GM23248 (cell line): Measurements from ENCODE around the gene LOXL1. TPM values are rescaled to one million over a fixed set of nuclear protein-coding genes. Genes with fewer than 3 reads are reported as not detected.

ENCODE experiments used
- DNase-seq: peaks from one replicate; pipeline ENCODE4 v3.0.0-alpha.2; 2015
- H2AFZ ChIP-seq: fragments of 200-600 bp; sonication (generic); 2 replicates; pipeline ENCODE4 v1.6.1; 2016; ENCODE audit warnings: antibody characterized with exemption
- H3F3A ChIP-seq: fragments of 200-600 bp; sonication (generic); 2 replicates; pipeline ENCODE4 v1.6.1; 2016; ENCODE audit warnings: mild to moderate bottlenecking, antibody characterized with exemption, mixed run types; ENCODE audit not compliant: insufficient read depth
- H3K27ac ChIP-seq: fragments of 200-600 bp; sonication (generic); 2 replicates; pipeline ENCODE4 v1.5.1; 2016; ENCODE audit warnings: mild to moderate bottlenecking
- H3K27me3 ChIP-seq: fragments of 200-600 bp; sonication (generic); replicated peaks from 2 replicates; pipeline ENCODE4 v1.6.1; 2016; ENCODE audit warnings: mild to moderate bottlenecking; ENCODE audit not compliant: insufficient read depth
- H3K36me3 ChIP-seq: fragments of 200-600 bp; sonication (generic); 2 replicates; pipeline ENCODE4 v1.6.1; 2016; ENCODE audit warnings: low read depth, mild to moderate bottlenecking
- H3K4me1 ChIP-seq: fragments of 200-600 bp; sonication (generic); 2 replicates; pipeline ENCODE4 v1.6.1; 2016; ENCODE audit warnings: mild to moderate bottlenecking; ENCODE audit not compliant: insufficient read depth
- H3K4me2 ChIP-seq: fragments of 200-600 bp; sonication (generic); one replicate; pipeline ENCODE4 v1.6.1; 2016; ENCODE audit warnings: mild to moderate bottlenecking; ENCODE audit not compliant: unreplicated experiment
- H3K4me3 ChIP-seq: fragments of 200-600 bp; sonication (generic); 2 replicates; pipeline ENCODE4 v1.5.1; 2016; ENCODE audit warnings: mild to moderate bottlenecking
- H3K79me2 ChIP-seq: fragments of 200-600 bp; sonication (generic); 2 replicates; pipeline ENCODE4 v1.6.1; 2016; ENCODE audit warnings: mild to moderate bottlenecking; ENCODE audit not compliant: insufficient read depth
- H3K9ac ChIP-seq: fragments of 200-600 bp; sonication (generic); 2 replicates; pipeline ENCODE4 v1.6.1; 2016; ENCODE audit warnings: mild to moderate bottlenecking
- H3K9me2 ChIP-seq: fragments of 200-600 bp; sonication (generic); 2 replicates; pipeline ENCODE4 v1.6.1; 2016; ENCODE audit warnings: mixed run types, mild to moderate bottlenecking, moderate library complexity; ENCODE audit not compliant: insufficient read depth
- H3K9me3 ChIP-seq: fragments of 200-600 bp; sonication (generic); one replicate; pipeline ENCODE4 v1.6.1; 2017; ENCODE audit warnings: low read depth
- H4K20me1 ChIP-seq: fragments of 200-600 bp; sonication (generic); 2 replicates; pipeline ENCODE4 v1.6.0; 2016; ENCODE audit not compliant: insufficient read depth
- EZH2 ChIP-seq: fragments of 200-600 bp; sonication (generic); IDR thresholded peaks from 2 replicates; pipeline ENCODE4 v1.6.1; 2018; ENCODE audit warnings: antibody characterized with exemption, mild to moderate bottlenecking; ENCODE audit not compliant: insufficient read depth, poor library complexity, severe bottlenecking
- EZH2phosphoT487 ChIP-seq: fragments of 200-600 bp; sonication (generic); IDR thresholded peaks from 2 replicates; pipeline ENCODE4 v1.6.1; 2018; ENCODE audit warnings: antibody characterized with exemption, moderate library complexity, mild to moderate bottlenecking, low read depth; ENCODE audit not compliant: insufficient read depth
- WGBS, 2 experiments: methylation state at CpG; one replicate each; pipeline ENCODE4 v1.1.6; 2015 to 2017; ENCODE audit warnings: low lambda C conversion rate in 2 of 2, low coverage in 1 of 2; ENCODE audit errors: missing lambda C conversion rate in 2 of 2; 5-methylcytosine and 5-hydroxymethylcytosine counted together
- in situ Hi-C: fragments of 300-500 bp; cut with MboI; formaldehyde crosslinking; loops from 2 replicates; pipeline ENCODE4 v1.15.0; 2020
- polyA plus RNA-seq: library from polyadenylated mRNA; unstranded; fragments of >200 nt; fragmentation: Nextera tagmentation; extraction: Ambion mirVana; gene quantifications from 2 replicates; pipeline ENCODE4 v1.2.1, GENCODE V29; 2016
- total RNA-seq: library from RNA; depleted of rRNA; stranded (reverse); fragments of >200 nt; shearing (Covaris generic); gene quantifications from 2 replicates; pipeline ENCODE4 v1.2.3, GENCODE V29; 2014

LOXL1 gene
- total and polyA plus RNA-seq, 2 experiments from 2014 or later: 401 to 540 TPM

- TF ChIP-seq EZH2phosphoT487 (no peak), EZH2 (no peak)
- Histone ChIP-seq H4K20me1 (no peaks in the 10 kb centered on the region), H3K9me2 (no peaks in the 10 kb centered on the region), H3K9me3 (no peaks in the 10 kb centered on the region), H3K27ac (no peak overlapping the region), H3K4me1 (no peaks in the 10 kb centered on the region), H3K36me3 (no peaks in the 10 kb centered on the region), H2AFZ (no peak overlapping the region), H3K27me3 (peaks cover 15% of the 10 kb centered on the region), H3K4me2 (no peak overlapping the region), H3K9ac (no peak overlapping the region), H3K79me2 (no peaks in the 10 kb centered on the region), H3K4me3 (no peak overlapping the region), H3F3A (no peaks in the 10 kb centered on the region)
- in situ Hi-C loops: no loop called here
- DNase-seq: no peak
- 27 to 35% methylated on average over 3 of the region's 3 CpGs for WGBS, 2 experiments
These were observed 42.1 kb upstream of the LOXL1 start for GRCh38 chr15:73884159-73884558.

- no peaks in the 10 kb centered on the region for H3K79me2 ChIP-seq
- H3K27ac ChIP-seq: no peak overlapping the region
- H3K4me1 ChIP-seq: no peaks in the 10 kb centered on the region
- DNase-seq: no peak
- no peaks in the 10 kb centered on the region for H3F3A ChIP-seq
- H4K20me1 ChIP-seq: no peaks in the 10 kb centered on the region
- WGBS, 2 experiments: 60 to 69% methylated on average over 9 of the region's 9 CpGs
- no peak overlapping the region for H3K9ac ChIP-seq
- no peaks in the 10 kb centered on the region for H3K9me2 ChIP-seq
- H3K27me3 ChIP-seq: peaks cover 29% of the 10 kb centered on the region
- in situ Hi-C loops: no loop called here
- H3K4me2 ChIP-seq: no peak overlapping the region
- no peaks in the 10 kb centered on the region for H3K36me3 ChIP-seq
- no peak overlapping the region for H2AFZ ChIP-seq
- no peak overlapping the region for H3K4me3 ChIP-seq
- TF ChIP-seq EZH2: no peak
- TF ChIP-seq EZH2phosphoT487: no peak
- H3K9me3 ChIP-seq: no peaks in the 10 kb centered on the region
These were observed 40.1 kb upstream of the LOXL1 start for GRCh38 chr15:73885954-73886700.

- Histone ChIP-seq H3K9me2 (no peaks in the 10 kb centered on the region), H3K27ac (no peak overlapping the region), H3K27me3 (peaks cover 29% of the 10 kb centered on the region), H3K79me2 (no peaks in the 10 kb centered on the region), H4K20me1 (no peaks in the 10 kb centered on the region), H3F3A (no peaks in the 10 kb centered on the region), H3K4me1 (no peaks in the 10 kb centered on the region), H3K4me2 (no peak overlapping the region), H3K4me3 (no peak overlapping the region), H3K9ac (no peak overlapping the region), H2AFZ (no peak overlapping the region), H3K9me3 (no peaks in the 10 kb centered on the region), H3K36me3 (no peaks in the 10 kb centered on the region)
- 41 to 62% methylated on average over 4 to 5 of the region's 5 CpGs for WGBS, 2 experiments
- no peak for DNase-seq
- in situ Hi-C loops: no loop called here
- TF ChIP-seq EZH2: no peak
- TF ChIP-seq EZH2phosphoT487: no peak
These were observed 39.4 kb upstream of the LOXL1 start for GRCh38 chr15:73886717-73887345.

GRCh38 chr15:73887481-73887880 is 38.8 kb upstream of the LOXL1 start:
- Histone ChIP-seq H3K27me3 (peaks cover 29% of the 10 kb centered on the region), H3K4me1 (no peaks in the 10 kb centered on the region), H3K4me2 (no peak overlapping the region), H3K36me3 (no peaks in the 10 kb centered on the region), H3K27ac (no peak overlapping the region), H4K20me1 (no peaks in the 10 kb centered on the region), H3F3A (no peaks in the 10 kb centered on the region), H3K9me3 (no peaks in the 10 kb centered on the region), H3K9ac (no peak overlapping the region), H3K9me2 (no peaks in the 10 kb centered on the region), H2AFZ (no peak overlapping the region), H3K79me2 (no peaks in the 10 kb centered on the region), H3K4me3 (no peak overlapping the region)
- DNase-seq: no peak
- 49 to 51% methylated on average over 5 to 7 of the region's 7 CpGs for WGBS, 2 experiments
- in situ Hi-C loops: no loop called here
- TF ChIP-seq EZH2: no peak
- no peak for TF ChIP-seq EZH2phosphoT487
